HG03097 (cell line): Measurements from ENCODE around the gene ADGRB3.
"Not testable (repeated sequence)": the region's sequence is repeated elsewhere in the genome, so short reads cannot be mapped to it uniquely, and the experiment has no call there.

Source experiments
- ATAC-seq: cut with Tn5 transposase; IDR thresholded peaks from one replicate; pipeline ENCODE4 v1.9.1; 2021; ENCODE audit not compliant: unreplicated experiment, low FRiP score

ADGRB3 gene

GRCh38 chr6:69378326-69378725 lies 743.2 kb downstream of the ADGRB3 start:
- no peak for ATAC-seq

GRCh38 chr6:69379518-69379917 lies 744.4 kb downstream of the ADGRB3 start:
- ATAC-seq = no peak

- no peak for ATAC-seq
Measured at GRCh38 chr6:69383627-69384026, 748.5 kb downstream of the ADGRB3 start.

GRCh38 chr6:69386426-69386825 lies 751.3 kb downstream of the ADGRB3 start:
- ATAC-seq = no peak

GRCh38 chr6:69390125-69390524 lies 755.0 kb downstream of the ADGRB3 start:
- ATAC-seq = no peak

- no peak for ATAC-seq
Measured at GRCh38 chr6:69391106-69391505, 756.0 kb downstream of the ADGRB3 start.

- no peak for ATAC-seq
Measured at GRCh38 chr6:69392745-69393144, 757.7 kb downstream of the ADGRB3 start.

- ATAC-seq = no peak
Measured at GRCh38 chr6:69398311-69398710, 763.2 kb downstream of the ADGRB3 start.

GRCh38 chr6:69398729-69399128 lies 763.6 kb downstream of the ADGRB3 start:
- ATAC-seq = no peak

- ATAC-seq = no peak
Measured at GRCh38 chr6:69408886-69409285, 773.8 kb downstream of the ADGRB3 start.

- no peak for ATAC-seq
Measured at GRCh38 chr6:69416776-69417175, 781.7 kb downstream of the ADGRB3 start.

GRCh38 chr6:69421269-69421668 lies 786.2 kb downstream of the ADGRB3 start:
- no peak for ATAC-seq

- ATAC-seq = no peak
Measured at GRCh38 chr6:69422020-69422419, 786.9 kb downstream of the ADGRB3 start.

- no peak for ATAC-seq
Measured at GRCh38 chr6:69422475-69422874, 787.4 kb downstream of the ADGRB3 start.

GRCh38 chr6:69423785-69424184 lies 788.7 kb downstream of the ADGRB3 start:
- no peak for ATAC-seq

GRCh38 chr6:69424581-69424980 lies 789.5 kb downstream of the ADGRB3 start:
- ATAC-seq = no peak

- no peak for ATAC-seq
Measured at GRCh38 chr6:69427882-69428281, 792.8 kb downstream of the ADGRB3 start.

GRCh38 chr6:69432168-69432567 lies 797.1 kb downstream of the ADGRB3 start:
- not testable (repeated sequence) for ATAC-seq

GRCh38 chr6:69433116-69433515 lies 798.0 kb downstream of the ADGRB3 start:
- ATAC-seq = not testable (repeated sequence)

- no peak for ATAC-seq
Measured at GRCh38 chr6:69438113-69438512, 803.0 kb downstream of the ADGRB3 start.
